ENCODE data around the gene BTBD9.

BTBD9 gene

DNA sequence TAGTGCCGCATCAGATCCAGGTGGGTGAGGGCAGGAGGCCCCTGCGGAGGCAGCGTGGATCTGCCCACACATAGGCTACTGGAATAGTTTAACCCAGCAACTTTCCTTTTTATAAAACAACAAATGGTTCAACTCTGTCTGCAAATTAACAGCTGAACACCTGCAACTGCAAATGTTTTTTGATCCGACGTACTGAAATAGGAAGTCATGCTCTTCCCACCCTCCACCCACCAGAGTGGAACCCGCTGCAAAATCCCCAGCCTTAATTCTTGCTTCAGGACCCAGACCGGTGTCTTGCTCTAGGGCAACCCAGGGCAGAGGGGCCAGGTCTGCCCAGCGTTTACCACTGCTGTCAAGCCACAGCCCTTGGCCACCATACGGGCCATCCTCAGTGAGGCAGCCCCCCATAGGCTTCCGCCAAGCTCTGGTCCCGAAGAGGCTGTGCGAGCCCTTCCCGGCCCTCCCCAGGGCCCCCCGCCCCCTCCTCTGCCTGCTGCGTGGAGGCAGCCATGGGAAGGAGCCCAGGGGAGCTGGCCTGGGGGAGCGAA, 485.9 kb downstream of the BTBD9 start:
- no peak for DNase-seq

- DNase-seq: no peak
These were observed 486.5 kb downstream of the BTBD9 start for GRCh38 chr6:38153076-38153797.

DNA sequence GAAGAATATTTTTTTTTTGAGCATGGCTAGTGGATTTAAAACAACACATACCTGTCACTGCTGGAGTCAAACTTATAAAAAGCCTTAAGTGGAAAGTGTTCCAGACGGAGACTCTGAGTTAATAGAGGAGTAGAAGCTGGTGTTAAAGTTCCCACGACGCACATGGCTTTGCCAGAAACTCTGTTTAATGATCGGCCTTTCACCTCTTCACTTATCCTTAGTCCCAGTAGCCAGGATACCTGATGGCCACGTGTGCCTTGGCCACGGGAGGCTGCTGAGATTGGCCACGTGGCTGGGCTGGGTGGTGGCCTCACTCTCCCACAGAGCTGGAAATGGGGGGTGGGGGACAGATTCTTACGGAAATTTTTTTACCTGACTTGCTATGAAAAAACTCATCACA, 487.1 kb downstream of the BTBD9 start:
- DNase-seq: no peak

DNA sequence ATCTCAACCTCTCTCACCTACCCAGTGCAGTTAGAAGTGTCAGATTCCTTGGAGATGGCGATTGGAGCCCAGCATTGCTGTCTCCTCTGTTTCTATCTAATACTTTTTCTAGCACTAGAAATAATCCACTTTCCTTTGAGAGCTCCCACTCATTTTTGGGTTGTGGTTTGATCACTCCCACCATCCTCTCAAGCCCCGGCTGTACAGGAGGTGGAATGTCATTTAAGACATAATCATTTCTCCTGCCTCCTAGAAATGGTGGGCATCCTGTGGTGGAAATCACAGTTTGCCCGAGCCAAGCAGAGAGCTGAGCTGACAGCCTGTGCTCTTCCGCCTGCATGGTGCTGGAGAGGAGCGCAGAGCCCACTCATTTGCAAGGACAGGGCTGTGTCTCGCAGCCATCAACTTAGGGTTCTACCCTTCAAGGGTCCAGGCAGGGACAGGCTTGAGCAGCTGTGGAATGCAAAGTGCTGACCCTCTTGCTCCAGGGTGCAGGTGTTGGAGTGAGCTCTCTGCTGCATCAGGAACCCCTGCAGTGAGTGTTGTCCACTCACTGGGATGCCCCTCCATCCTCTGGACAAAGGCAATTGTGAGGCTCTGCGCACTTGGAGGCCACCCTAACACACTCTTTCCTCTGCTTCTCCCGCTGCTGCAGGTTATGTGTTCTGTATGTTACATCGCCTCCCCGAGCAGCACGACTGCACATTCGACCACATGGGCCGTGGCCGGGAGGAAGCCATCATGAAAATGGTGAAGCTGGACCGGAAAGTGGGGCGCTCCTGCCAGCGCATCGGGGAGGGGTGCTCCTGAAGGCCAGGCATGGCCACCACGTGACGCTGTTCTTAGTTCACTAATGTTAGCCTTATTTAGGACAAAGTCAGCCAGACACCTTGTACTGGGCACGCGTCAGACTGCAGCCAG, 487.9 kb downstream of the BTBD9 start:
- no peak for DNase-seq

DNA sequence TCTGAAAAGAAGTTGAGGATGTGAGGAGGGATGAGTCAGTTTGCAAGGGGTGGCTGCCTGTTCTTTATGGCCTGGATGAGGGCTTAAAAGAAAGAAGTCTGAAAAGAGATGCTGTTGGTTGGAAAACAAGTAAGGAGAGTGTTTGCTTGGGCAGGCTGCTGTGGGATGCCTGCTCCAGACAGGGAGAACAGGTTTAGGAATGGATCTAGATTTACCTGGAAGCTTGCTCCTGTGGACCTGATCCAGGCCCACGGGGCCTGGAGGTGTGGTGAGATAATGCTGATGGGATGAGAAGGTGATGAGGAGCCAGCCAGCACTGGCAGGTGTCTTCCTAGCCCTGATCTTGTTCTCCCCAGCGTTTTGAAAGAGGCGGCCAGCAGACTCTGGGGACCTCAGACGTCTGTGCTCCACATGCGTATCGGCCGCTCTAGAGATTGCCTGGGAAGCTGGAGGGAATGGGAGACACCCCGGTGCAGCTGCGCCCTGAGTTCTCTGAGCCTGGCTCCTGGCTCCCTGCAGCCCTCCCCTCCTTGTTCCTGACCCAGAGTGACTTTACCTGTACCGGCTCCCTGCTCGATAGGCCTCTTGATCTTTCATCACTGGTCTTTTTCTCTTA, 488.9 kb downstream of the BTBD9 start:
- no peak for DNase-seq

DNA sequence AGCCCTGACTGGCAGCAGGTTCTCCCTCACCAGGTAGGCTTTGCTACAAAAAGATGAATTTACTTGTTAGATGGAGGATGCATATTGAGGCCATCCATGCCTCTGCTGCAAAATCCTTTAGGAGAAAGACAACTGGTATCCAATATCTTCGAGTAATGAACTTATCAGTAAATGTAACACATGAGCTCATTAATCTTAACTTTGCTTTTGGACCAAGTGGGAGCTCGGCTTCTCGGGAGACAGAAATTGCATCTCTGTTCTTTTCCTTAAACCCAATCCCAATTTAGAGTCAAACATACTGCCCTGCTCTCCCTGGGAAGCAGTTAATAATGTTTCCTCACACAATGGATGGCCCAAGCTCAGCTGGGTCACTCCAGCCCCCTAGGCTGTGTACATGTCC, 489.7 kb downstream of the BTBD9 start:
- no peak for DNase-seq

GRCh38 chr6:38149531-38149930, 490.2 kb downstream of the BTBD9 start:
- no peak for DNase-seq

DNA sequence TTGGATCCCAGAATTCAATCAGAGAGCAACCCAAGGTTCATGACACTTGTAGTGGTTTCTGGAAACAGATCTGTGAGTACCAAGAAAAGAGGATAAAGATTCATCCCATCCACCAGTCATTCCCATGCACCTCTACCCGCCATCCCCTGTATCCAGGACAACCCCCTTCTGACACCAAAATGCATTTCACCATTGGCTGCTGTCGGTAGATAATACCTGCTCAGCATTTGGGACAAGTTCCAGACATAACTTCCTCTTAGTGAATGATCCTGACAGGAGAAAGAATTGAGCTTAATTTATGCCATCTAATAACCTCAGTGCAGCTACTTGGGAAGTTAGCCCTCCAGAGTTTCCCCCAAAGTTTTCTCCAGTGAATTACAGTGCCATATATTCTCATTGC, 491.1 kb downstream of the BTBD9 start:
- no peak for DNase-seq

GRCh38 chr6:38146734-38147027, 493.0 kb downstream of the BTBD9 start:
- DNase-seq: no peak

DNA sequence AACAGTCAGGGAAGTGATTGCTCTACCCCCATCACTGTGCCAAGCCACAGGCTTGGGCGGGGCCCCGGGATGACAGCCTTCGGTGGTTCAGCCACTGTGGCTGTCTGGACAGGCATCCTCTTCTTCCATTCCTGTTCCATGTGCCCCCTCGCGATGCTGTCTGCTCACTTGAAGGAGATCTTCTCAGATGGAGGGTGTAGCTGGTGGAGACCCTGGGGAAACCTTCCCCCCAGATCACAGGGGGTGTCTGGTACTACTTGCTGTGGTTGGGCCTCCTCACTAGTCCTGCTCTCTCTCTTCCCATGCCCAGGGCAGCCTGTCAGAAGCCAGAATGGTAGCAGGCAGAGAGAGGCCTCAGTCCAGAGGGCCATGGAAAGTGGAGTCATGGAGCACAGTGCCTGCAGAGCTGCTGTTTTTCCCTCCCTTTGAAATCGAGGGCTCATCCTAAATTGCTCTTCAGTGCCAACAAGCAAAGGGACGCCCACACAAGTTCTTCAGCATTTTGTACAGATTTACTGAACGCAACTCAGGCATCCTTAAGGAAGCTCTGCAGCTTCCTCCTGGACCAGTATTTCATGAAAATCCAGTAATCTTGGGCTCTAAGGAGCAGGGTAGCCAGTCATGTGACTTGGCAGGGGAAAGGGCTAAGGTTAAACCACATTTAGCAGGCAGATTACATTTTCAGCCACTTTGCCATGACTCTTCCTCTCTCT, 493.6 kb downstream of the BTBD9 start:
- no peak for DNase-seq

DNA sequence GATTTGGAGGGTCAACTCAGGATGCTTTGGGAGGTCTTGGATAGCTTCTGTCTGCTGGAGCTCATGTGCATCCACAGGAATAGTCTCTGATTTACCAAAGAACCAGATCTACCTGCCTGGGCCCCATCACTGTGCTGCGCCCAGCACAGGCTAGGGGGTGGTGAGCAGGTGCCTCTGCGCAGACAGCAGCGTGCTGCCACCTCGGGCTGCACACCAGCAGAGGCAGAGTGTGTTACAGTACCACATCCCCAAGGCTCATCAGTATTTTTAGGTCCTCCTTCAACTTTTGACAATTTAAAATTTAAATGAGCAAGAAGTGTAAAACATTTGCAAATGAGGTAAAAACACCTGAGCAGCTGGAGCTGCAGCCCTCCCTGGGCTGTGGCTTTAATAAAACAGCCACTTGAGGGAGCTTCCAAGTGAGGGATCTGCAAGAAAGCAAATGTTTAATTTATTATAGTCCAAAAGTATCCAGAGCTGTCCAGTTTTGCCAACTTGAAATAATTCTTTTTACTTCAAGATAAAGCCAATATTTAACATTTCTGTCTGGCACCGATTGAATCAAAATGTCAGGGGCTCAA, 495.3 kb downstream of the BTBD9 start:
- DNase-seq: no peak

DNA sequence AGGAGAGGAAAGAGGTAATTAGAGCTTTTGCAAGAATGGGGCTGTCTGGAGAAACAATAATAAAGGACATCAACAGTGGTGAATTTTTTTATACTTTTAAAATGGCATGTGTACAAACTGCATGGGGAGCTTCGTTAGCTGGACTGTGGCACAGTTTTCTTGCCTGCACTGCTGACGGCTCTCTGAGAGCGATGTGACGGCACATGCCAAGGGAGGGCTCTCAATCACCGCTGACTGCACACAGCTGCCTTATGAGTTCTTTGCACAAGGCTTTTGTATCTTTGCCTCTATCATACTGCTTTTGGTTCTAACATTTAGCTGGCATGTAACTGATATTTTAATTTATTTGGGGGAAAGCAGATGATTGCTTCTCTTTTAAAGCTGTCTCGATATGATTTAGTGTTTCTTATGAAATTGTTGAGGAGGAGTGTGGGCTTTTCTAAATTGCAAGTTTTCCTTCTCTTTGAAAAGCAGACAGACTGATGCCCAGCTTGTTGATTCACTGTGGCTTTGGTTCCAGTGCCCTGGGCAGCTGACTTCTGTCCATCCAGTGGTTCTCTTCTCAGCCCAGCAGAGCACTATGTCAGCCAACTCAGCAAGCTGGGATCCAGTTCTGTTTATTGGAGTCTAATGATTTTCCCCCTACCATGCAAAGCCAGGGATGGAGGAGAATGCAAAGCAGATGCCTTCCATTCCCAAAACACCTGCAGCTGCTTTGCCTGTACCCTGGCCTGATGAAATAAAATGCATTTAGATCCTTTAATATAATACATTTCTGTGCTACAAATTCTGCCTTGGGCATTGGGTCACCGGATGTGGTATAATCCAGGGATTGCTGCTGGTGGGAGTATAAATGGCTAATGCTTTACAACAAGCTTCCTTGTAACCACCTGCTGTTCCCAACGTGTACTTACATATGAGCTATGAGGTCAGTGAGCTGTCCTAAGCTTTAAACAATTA, 496.3 kb downstream of the BTBD9 start:
- no peak for DNase-seq

GRCh38 chr6:38142178-38142902, 497.4 kb downstream of the BTBD9 start:
- DNase-seq: no peak

GRCh38 chr6:38141716-38142115, 498.0 kb downstream of the BTBD9 start:
- no peak for DNase-seq

- DNase-seq: no peak
These were observed 498.6 kb downstream of the BTBD9 start for GRCh38 chr6:38141085-38141484.

DNA sequence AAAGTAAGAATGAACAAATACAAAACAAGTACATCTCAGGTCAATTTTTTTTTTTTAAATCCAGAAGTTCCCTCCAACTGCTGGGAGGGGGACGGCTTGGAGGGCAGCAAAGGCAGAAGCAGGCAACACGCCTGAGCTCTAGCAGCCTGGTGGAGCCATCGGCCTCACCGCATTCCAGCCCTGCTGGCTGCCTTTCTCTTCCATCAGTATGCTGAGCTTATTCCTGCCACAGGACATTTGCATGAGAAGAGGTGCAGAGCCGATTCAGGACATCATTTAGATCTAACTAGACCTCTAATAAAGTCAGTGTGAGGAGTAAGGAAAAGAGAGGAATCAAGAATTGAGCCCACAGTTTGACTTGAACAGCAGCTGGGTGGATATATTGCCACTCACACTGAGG, 501.4 kb downstream of the BTBD9 start:
- DNase-seq: no peak

GRCh38 chr6:38137608-38138265, 502.0 kb downstream of the BTBD9 start:
- no peak for DNase-seq

- no peak for DNase-seq
These were observed 503.2 kb downstream of the BTBD9 start for GRCh38 chr6:38136547-38136946.

DNA sequence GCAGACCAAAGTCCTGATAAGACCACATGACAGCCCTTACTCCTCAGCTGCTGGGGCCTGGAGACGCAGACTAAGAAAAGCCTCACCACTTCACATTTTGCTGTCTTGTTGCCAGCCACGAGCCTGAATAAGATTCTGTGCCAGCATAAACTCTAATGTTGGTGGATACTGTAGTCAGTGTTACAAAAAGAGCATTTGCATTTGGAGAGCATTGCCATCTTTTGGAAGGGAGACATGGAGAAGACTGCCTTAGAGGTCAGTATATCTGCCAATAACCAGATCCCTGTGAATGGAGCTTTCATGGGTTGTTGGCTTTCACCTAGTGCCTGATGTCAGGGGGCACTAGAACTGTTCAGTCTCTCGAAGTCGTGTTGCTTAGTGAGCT, 505.0 kb downstream of the BTBD9 start:
- no peak for DNase-seq
